OCI-LY7 (cell line): Measurements from ENCODE around the gene KCTD4.
"Not testable (repeated sequence)": the region's sequence is repeated elsewhere in the genome, so short reads cannot be mapped to it uniquely, and the experiment has no call there.

Experiments used
- CTCF ChIP-seq: fragments of 200-600 bp; sonication (generic); conservative IDR thresholded peaks from 2 replicates; pipeline ENCODE4 v1.5.1; 2014; ENCODE audit warnings: mild to moderate bottlenecking, antibody characterized with exemption, low read length, moderate library complexity, mixed read lengths
- EZH2phosphoT487 ChIP-seq: fragments of 200-600 bp; sonication (generic); IDR thresholded peaks from 2 replicates; pipeline ENCODE4 v1.6.1; 2018; ENCODE audit warnings: low read depth, borderline replicate concordance, mild to moderate bottlenecking, mixed run types, antibody characterized with exemption, low read length, moderate library complexity, mixed read lengths

- not testable (repeated sequence) for TF ChIP-seq CTCF, EZH2phosphoT487
These were observed 11.3 kb downstream of the KCTD4 start for GRCh38 chr13:45189511-45189910.
